GM21825 (cell line): Measurements from ENCODE around the gene ROBO1.
"Not testable (repeated sequence)": the region's sequence is repeated elsewhere in the genome, so short reads cannot be mapped to it uniquely, and the experiment has no call there.

Source experiments
- ATAC-seq: cut with Tn5 transposase; IDR thresholded peaks from one replicate; pipeline ENCODE4 v1.9.1; 2021; ENCODE audit warnings: mild to moderate bottlenecking, moderate library complexity; ENCODE audit not compliant: unreplicated experiment

The ROBO1 gene

GRCh38 chr3:79178471-79179180, 589.2 kb downstream of the ROBO1 start:
- ATAC-seq, result no peak

GRCh38 chr3:79175870-79176269, 591.9 kb downstream of the ROBO1 start:
- ATAC-seq, result no peak

DNA sequence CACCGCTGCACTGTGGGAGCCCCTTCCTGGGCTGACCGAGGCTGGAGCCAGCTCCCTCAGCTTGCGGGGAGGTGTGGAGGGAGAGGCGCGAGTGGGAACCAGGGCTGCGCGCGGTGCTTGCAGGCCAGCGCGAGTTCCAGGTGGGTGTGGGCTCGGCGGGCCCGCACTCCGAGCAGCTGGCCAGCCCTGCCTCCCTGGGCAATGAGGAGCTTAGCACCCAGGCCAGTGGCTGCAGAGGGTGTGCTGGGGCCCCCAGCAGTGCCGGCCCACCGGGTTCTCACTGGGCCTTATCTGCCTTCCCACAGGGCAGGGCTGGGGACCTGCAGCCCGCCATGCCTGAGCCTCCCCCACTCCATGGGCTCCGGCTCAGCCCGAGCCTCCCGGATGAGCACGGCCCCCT, 594.5 kb downstream of the ROBO1 start:
- not testable (repeated sequence) for ATAC-seq

GRCh38 chr3:79172241-79172640, 595.6 kb downstream of the ROBO1 start:
- ATAC-seq, result no peak

DNA sequence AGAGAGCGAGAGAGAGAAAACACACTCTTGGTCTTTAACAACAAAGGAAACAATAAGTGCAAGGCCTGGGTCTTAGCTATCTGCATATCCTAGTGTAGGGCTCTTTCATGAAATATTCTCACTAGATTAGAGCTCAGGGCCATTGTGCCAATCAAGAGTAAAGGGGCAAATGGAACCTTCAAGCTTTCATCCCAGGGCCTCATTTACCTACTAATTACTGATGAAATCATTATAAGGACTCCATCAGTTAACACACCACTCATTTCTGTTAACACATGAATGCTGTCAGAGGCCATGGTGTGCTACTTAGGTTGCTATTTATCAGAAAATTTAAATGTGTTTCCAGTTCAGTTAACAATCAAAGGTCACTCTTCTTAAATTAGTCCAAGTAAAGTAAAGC, 597.8 kb downstream of the ROBO1 start:
- ATAC-seq, result no peak

DNA sequence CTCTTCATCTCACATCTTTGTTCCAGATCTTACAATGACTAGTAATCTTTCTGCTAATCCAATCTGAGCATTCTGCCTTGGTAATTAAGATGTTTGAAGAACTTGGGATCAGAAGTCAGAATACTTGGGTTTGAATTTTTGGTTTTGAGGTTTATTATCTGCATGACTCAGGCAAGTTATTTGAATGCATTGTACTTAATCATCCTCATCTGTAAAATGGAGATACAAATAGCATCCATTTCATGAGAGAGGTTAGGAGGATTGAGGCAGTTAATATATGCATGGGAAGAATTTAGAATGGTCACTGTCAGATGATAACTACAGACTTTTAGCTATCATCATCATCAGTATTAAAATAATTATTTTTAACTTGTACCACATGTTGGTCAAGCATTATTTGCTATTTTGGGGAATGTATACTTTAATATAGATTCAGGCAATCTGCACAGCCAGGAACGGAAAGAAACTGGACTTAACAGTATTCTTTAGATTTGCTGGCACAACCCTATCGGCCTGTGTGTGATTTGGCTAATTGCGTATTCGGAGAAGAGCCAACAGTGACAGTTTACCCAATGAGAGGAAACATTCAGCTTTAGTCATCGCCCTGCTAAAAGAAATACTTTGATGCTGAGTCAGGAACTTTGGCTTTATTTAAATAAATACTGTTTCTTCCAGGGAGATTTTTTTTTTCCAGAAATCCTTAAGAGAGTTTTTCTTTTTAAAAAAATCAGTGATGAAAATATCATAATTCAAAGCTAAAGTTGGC, 600.0 kb downstream of the ROBO1 start:
- no peak for ATAC-seq

DNA sequence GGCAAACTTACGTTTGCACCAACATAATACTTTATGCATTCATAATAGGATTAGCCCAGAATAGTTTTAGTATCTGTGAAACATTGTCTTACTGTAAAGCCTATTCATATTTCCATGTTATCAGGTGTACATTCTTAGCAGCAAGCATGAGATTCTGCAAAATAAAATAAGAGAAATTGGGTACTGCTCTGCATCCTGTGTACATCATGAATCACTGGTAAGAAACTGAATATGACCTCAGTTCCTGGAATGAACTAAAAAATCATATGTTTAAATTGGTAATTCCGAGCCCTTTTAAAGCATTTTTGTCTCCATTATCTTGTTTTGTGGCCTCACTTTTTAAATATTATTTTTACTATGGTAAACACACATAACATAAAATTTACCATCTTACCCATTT, 605.1 kb downstream of the ROBO1 start:
- no peak for ATAC-seq

DNA sequence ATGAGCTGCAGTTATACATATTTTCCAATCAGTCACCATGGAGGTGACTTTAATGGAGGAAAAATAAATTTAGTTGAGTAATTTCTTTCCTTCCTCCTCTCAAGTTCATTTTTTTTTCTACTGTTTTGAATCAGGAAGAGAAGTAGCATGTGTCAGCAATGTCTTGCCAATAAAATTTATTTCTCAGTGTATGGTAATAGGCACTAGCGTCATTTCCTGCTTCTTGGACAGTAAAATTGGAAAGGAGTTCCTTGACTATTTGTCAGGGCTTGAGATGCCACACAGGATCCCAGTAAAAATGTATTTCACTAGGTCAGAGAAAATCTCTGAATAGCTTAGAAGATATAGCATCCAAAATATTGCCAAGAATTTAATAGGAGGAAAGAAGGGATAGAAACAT, 605.9 kb downstream of the ROBO1 start:
- no peak for ATAC-seq

- ATAC-seq, result no peak
Observed at GRCh38 chr3:79160421-79160820, 607.4 kb downstream of the ROBO1 start.

GRCh38 chr3:79159736-79160135, 608.1 kb downstream of the ROBO1 start:
- no peak for ATAC-seq

- ATAC-seq, result no peak
Observed at GRCh38 chr3:79157191-79157590, 610.6 kb downstream of the ROBO1 start.

DNA sequence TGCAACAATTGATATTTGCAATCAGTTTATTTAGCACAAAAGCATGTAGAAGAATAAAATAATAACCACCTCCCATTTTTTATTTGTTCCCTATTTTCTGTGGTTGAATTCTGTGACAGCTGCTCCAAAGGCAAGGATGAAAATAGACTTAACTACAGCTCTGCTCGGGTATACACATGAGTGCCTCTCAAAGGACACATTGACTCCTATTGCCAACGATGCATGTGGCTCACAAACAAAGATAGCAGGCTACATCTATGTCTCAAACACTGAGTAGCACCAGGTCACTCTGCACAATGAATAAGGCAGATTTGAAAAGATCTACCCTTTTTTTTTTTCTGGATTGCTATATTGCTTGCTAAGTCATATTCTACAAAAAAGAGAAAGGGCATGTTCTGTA, 612.9 kb downstream of the ROBO1 start:
- ATAC-seq, result no peak

GRCh38 chr3:79148786-79149185, 619.0 kb downstream of the ROBO1 start:
- ATAC-seq, result no peak

DNA sequence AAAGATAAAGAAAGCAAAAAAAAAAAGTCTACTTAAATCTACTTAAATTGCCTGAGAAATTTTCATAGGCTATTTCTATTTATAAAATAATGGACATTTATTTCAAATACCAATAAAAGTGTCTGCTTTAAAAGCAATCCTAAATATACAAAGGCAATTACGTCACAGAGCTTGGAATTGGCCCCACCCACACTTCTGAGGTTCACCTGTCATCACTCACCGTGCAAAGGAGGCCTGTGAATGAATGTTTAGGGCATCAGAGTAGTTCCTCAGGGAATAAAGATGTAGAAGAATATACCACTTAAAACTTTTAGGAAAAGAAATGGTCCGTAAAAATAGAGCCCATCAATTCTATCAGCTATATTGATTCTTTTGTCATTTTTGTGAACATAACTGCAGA, 621.8 kb downstream of the ROBO1 start:
- no peak for ATAC-seq

- no peak for ATAC-seq
Observed at GRCh38 chr3:79140708-79141107, 627.1 kb downstream of the ROBO1 start.

DNA sequence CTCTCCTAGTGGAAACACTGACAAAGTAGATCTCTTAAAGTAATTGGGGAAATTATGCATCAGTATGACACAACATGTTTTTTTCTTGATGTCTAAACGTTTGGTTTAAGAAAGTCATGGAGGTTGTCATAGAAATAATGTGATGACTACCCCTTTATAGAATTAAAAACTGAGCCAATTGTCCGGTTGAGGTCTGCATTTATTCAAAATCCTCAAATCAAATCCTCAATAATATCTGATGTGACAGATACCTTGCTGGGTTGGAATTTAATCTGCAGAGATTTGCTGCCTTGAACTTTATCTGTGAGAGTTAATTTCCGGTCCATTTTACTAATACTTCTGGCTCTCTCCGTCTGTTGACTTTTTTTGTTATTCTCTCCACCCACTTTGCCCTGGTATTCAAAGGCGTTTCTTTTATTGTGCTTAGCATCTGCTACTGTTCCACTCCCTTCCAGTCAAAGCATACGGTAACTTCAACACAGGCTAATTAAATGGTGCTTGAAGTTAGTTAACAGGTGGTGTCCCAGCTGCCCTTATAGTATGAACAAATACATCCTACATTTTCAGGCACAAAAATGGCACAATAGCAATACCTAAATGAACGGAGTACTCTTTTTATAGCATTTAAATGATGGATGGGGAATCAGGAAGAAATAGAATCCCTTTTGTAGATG, 628.3 kb downstream of the ROBO1 start:
- ATAC-seq, result no peak

DNA sequence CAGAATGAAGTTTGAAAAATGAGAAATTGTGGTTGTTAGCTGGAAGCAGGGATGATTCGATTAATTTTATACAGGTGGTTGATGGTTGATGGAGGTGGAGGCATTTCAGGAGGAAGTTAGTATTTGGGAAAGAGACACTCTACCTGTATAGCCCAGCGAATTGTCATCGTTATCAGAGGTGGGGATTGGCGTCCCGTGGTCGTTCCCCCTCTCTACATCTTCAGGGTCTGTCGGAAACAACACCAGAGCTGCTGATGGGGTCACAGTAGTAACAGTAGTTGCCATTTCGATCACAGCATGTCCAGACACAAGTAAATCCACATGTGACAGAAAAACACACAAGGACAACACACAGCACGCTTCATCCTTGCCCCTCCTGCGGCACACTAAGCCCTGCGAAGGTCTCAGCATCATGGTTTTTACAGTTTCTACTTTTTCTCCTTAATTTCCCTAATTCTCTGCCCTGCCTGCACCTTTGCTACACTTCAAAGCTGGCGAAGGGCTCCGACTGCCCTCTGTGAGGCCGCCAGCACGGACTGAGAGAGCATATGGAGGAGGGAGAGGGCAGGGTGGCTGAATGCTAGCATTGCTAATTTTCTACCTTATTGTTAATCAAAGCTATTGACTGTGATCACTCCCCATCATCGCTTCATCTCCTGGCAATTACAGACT, 642.3 kb downstream of the ROBO1 start:
- no peak for ATAC-seq

- ATAC-seq, result no peak
Observed at GRCh38 chr3:79115458-79115857, 652.3 kb downstream of the ROBO1 start.

DNA sequence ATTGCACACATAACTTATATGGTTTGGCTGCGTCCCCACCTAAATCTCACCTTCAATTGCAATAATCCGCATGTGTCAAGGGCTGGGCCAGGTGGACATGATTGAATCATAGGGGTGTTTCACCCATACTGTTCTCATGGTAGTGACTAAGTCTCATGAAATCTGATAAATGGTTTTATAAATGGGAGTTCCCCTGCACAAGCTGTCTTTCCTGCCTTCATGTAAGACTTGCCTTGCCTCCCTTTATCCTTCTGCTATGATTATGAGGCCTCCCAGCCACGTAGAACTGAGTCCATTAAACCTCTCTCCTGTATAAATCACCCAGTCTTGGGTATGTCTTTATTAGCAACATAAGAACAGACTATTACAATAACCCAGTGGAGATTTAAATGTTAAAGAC, 653.9 kb downstream of the ROBO1 start:
- ATAC-seq, result no peak

DNA sequence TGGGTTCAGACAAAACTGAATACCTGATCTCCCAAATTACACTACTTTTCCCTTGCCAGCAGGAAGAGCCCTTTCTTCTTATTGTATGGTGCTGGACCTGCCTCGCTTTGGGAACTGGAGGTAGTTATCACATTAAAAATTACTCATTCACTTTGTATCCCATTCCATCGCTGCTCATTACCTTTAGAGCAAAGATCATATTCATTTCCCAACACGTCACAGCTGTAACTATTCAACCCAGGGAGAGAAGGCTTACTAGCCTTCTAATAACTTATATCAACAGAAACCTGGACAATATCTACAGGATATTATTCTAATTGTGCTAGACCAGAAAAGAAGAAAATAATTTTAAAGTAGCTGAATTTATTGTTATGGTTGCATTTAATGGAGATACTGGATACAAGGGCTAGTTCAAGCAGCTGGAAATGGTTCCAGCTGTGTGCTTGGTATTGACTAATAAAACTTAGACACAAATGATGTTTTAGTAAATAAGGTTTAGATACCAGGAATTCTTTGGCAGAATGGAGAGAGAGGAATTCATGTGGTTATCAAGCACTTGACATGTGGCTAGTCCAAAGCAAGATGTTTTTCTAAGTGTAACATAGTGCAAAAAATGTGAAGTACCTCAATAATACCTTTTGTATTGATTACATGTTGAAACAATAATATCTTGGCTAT, 656.3 kb downstream of the ROBO1 start:
- ATAC-seq, result no peak

DNA sequence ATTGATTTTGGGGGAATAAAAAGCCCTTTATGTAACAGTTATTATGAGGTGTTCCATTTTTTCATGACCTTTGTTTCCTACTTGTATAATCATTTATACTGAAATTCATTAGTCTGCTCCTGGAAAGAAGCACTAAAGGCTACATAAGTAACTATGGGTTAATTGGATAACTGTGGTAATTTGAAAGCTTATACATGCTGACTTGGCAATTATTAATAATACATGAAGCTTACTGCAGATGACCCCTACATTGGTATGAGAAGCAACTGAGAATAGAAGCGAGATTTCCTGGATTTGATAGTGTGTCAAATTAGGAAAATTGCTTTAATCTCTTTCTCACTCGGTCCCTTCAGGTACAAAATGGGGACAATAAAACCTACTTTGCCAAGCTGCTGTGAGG, 658.0 kb downstream of the ROBO1 start:
- ATAC-seq, result no peak
